ENCODE results near the gene TRDN.
"Not testable (repeated sequence)": the region's sequence is repeated elsewhere in the genome, so short reads cannot be mapped to it uniquely, and the experiment has no call there.

The TRDN gene

DNA sequence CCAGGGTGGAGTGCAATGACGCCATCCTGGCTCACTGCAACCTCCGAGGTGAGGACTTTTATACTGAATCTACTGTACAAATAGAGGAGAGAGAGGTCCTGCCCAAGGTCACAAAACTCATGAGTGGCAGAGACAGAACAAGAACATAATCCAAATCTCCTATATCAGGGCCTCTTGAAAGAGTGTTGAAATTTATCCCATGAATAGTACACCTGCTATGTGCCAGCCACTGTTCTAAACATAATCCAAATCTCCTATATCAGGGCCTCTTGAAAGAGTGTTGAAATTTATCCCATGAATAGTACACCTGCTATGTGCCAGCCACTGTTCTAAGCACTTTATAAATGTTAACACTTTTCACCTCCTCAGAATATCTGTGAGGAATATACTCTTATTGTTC lies 409.0 kb downstream of the TRDN start:
- not testable (repeated sequence) for H3K9me3 Mint-ChIP-seq; H3K36me3 Mint-ChIP-seq; H3K27ac Mint-ChIP-seq; H3K4me1 Mint-ChIP-seq; DNase-seq; ATAC-seq (replicated peaks); H3K4me3 Mint-ChIP-seq; H3K27me3 Mint-ChIP-seq

- H3K4me3 Mint-ChIP-seq: no peak overlapping the region
- H3K9me3 Mint-ChIP-seq: no peaks in the 10 kb centered on the region
- ATAC-seq (replicated peaks): no peak
- DNase-seq: no peak
- no peaks in the 10 kb centered on the region for H3K4me1 Mint-ChIP-seq
- no peak overlapping the region for H3K27ac Mint-ChIP-seq
- H3K36me3 Mint-ChIP-seq: no peaks in the 10 kb centered on the region
- H3K27me3 Mint-ChIP-seq: no peaks in the 10 kb centered on the region
Observed at GRCh38 chr6:123226398-123226797, 410.4 kb downstream of the TRDN start.

- Mint-ChIP-seq H3K4me1 (no peaks in the 10 kb centered on the region), H3K36me3 (no peaks in the 10 kb centered on the region), H3K27me3 (no peaks in the 10 kb centered on the region), H3K27ac (no peak overlapping the region), H3K9me3 (no peaks in the 10 kb centered on the region), H3K4me3 (no peak overlapping the region)
- ATAC-seq (replicated peaks) (no peak), DNase-seq (no peak)
Observed at GRCh38 chr6:123224077-123224476, 412.7 kb downstream of the TRDN start.

DNA sequence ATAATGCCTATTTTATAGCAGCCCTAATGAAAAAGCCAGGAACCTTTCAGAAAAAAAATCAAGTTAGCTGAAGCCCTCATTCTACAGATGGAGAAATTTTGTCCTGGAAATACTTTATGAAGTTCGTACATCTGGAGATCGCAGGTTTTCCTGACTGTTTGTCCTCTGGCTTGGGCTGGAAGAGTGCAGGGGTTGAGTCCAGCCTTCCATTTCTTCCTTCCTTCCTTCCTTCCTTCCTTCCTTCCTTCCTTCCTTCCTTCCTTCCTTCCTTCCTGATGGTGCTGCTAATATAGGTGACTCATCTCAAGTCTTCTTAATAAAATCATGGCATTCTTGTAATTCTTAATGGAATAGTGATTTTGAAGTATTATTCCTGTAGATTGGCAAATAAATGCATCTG lies 413.3 kb downstream of the TRDN start:
- Mint-ChIP-seq H3K4me1 (no peaks in the 10 kb centered on the region), H3K36me3 (no peaks in the 10 kb centered on the region), H3K4me3 (no peak overlapping the region), H3K9me3 (no peaks in the 10 kb centered on the region), H3K27me3 (no peaks in the 10 kb centered on the region), H3K27ac (no peak overlapping the region)
- ATAC-seq (replicated peaks) (no peak), DNase-seq (no peak)

DNA sequence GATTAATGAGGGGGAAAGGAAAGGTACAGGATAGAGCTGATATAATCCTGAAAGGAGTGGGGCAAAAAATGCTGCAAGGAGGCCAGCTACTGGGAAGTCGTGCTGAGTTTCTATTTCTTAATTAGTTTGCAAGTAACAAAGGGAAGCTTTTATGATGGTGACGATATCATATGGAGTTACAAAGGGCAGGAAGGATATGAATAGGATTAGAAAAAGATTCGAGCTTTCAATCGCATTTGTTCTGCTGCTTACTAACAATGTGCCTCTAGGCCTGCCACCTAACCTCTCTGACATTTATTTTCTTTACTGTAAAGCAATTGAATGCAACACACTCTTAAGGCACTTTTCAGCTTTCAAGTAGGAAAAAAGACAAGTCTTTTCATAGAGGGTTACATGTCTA lies 421.5 kb downstream of the TRDN start:
- Mint-ChIP-seq H3K4me1 (no peaks in the 10 kb centered on the region), H3K4me3 (no peak overlapping the region), H3K36me3 (no peaks in the 10 kb centered on the region), H3K27ac (no peak overlapping the region), H3K9me3 (no peaks in the 10 kb centered on the region), H3K27me3 (no peaks in the 10 kb centered on the region)
- ATAC-seq (replicated peaks) (no peak), DNase-seq (no peak)

GRCh38 chr6:123214433-123214832 lies 422.3 kb downstream of the TRDN start:
- H3K4me3 Mint-ChIP-seq: no peak overlapping the region
- no peak overlapping the region for H3K27ac Mint-ChIP-seq
- H3K27me3 Mint-ChIP-seq: no peaks in the 10 kb centered on the region
- no peak for DNase-seq
- H3K4me1 Mint-ChIP-seq: no peaks in the 10 kb centered on the region
- no peaks in the 10 kb centered on the region for H3K9me3 Mint-ChIP-seq
- no peak for ATAC-seq (replicated peaks)
- H3K36me3 Mint-ChIP-seq: no peaks in the 10 kb centered on the region

DNA sequence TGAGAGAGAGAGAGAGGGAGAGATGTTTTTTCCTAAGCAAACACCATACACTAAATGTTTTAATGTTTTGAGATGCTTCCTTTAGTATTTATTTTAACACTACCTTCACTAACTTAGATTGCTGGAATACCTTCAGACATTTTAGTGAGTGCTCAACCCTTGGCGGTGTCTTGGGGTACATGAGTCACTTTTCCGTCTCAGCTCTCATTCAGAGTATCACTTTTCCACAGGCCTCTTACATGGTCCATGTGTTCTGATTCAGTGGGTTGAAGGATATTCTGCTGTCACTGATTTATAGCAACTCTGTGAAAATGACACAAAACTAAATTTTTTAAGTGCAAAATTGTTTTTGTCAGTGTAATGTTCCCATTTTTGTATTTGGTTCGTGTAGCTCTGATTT lies 422.8 kb downstream of the TRDN start:
- no peaks in the 10 kb centered on the region for H3K9me3 Mint-ChIP-seq
- no peaks in the 10 kb centered on the region for H3K27me3 Mint-ChIP-seq
- H3K27ac Mint-ChIP-seq: no peak overlapping the region
- DNase-seq (no peak), ATAC-seq (replicated peaks) (no peak)
- no peaks in the 10 kb centered on the region for H3K36me3 Mint-ChIP-seq
- H3K4me3 Mint-ChIP-seq: no peak overlapping the region
- H3K4me1 Mint-ChIP-seq: no peaks in the 10 kb centered on the region

- Mint-ChIP-seq H3K4me3 (no peak overlapping the region), H3K27me3 (no peaks in the 10 kb centered on the region), H3K27ac (no peak overlapping the region), H3K36me3 (no peaks in the 10 kb centered on the region), H3K4me1 (no peaks in the 10 kb centered on the region), H3K9me3 (no peaks in the 10 kb centered on the region)
- DNase-seq: no peak
- ATAC-seq (replicated peaks): no peak
Observed at GRCh38 chr6:123211777-123212545, 424.8 kb downstream of the TRDN start.

DNA sequence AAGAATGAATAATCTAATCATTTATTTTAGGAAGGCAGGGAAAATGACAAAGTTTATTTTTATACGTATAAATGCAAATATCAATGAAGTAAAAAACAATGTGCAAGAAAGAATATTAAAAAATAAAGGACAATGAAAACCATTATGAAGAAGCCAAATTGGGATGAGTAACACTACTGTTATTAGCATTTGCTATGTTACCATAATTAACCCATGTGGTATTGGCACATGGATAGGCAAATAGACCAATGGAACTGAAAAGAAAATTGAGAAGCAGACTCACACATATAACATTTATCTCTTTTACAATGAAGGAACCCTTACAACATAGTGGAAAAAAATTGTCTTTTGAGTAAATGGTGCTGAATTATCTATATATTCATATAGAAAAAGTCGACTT lies 426.1 kb downstream of the TRDN start:
- Mint-ChIP-seq H3K4me3 (no peak overlapping the region), H3K4me1 (no peaks in the 10 kb centered on the region), H3K9me3 (no peaks in the 10 kb centered on the region), H3K27me3 (no peaks in the 10 kb centered on the region), H3K27ac (no peak overlapping the region), H3K36me3 (no peaks in the 10 kb centered on the region)
- DNase-seq (no peak), ATAC-seq (replicated peaks) (no peak)

DNA sequence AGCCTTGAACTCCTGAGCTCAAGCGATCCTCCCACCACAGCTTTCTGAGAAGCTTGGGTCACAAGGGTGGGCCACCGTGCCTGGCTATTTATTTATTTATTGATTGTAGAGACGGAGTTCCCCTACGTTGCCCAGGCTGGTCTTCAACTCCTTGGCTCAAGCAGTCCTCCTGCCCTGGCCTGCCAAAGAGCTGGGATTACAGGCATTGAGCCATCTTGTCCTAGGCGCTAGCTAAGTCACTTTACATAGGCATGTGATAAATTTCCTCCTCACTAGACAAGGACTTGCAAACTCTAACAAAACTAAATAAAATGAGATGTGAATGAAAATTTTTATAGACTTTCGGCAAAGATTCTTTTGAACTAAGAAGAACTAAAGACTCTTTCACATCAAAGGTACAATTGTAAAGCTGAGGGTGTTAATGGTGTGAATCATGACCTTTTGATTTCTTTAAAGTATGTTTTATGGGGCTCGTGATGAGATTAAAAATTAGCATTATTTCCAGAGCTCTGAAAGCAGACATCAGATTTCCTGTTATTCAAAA lies 428.7 kb downstream of the TRDN start:
- H3K27ac Mint-ChIP-seq: no peak overlapping the region
- H3K27me3 Mint-ChIP-seq: no peaks in the 10 kb centered on the region
- no peaks in the 10 kb centered on the region for H3K4me1 Mint-ChIP-seq
- no peak overlapping the region for H3K4me3 Mint-ChIP-seq
- no peak for ATAC-seq (replicated peaks)
- no peaks in the 10 kb centered on the region for H3K36me3 Mint-ChIP-seq
- H3K9me3 Mint-ChIP-seq: peaks cover 0 to under 1% of the 10 kb centered on the region in 2 donors
- no peak for DNase-seq

- ATAC-seq (replicated peaks) (no peak), DNase-seq (no peak)
- H3K4me1 Mint-ChIP-seq: no peaks in the 10 kb centered on the region
- no peaks in the 10 kb centered on the region for H3K27me3 Mint-ChIP-seq
- H3K27ac Mint-ChIP-seq: no peak overlapping the region
- no peaks in the 10 kb centered on the region for H3K36me3 Mint-ChIP-seq
- no peak overlapping the region for H3K4me3 Mint-ChIP-seq
- peaks cover 6 to 13% of the 10 kb centered on the region in 2 donors for H3K9me3 Mint-ChIP-seq
Observed at GRCh38 chr6:123203928-123204327, 432.8 kb downstream of the TRDN start.

GRCh38 chr6:123201869-123202372 lies 434.8 kb downstream of the TRDN start:
- Mint-ChIP-seq H3K27ac (no peak overlapping the region), H3K36me3 (no peaks in the 10 kb centered on the region), H3K4me1 (no peaks in the 10 kb centered on the region), H3K9me3 (peaks cover 6 to 16% of the 10 kb centered on the region in 2 donors), H3K27me3 (no peaks in the 10 kb centered on the region), H3K4me3 (no peak overlapping the region)
- no peak for DNase-seq
- ATAC-seq (replicated peaks): no peak

DNA sequence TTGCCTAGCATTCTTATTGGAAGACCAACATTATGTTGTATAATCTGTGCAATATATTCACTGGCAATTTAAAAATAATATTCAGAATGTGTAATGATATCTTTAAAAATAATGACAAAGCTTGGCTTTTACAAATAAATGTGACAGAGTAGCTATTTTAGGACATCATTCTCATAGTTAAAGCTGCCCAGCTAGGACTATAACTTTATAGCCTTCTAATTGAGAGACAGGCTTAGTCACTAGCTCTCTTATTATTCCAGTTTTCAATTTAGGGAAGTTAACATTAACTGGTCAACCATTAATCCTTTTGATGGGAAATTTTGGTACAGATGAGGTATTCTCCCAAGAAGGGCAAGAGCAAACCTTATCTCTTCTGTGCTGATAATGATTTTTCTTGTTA lies 443.5 kb downstream of the TRDN start:
- Mint-ChIP-seq H3K27me3 (no peaks in the 10 kb centered on the region), H3K36me3 (no peaks in the 10 kb centered on the region), H3K4me3 (no peak overlapping the region), H3K9me3 (peaks cover 0 to 3% of the 10 kb centered on the region in 2 donors), H3K27ac (no peak overlapping the region), H3K4me1 (no peaks in the 10 kb centered on the region)
- DNase-seq (no peak), ATAC-seq (replicated peaks) (no peak)

DNA sequence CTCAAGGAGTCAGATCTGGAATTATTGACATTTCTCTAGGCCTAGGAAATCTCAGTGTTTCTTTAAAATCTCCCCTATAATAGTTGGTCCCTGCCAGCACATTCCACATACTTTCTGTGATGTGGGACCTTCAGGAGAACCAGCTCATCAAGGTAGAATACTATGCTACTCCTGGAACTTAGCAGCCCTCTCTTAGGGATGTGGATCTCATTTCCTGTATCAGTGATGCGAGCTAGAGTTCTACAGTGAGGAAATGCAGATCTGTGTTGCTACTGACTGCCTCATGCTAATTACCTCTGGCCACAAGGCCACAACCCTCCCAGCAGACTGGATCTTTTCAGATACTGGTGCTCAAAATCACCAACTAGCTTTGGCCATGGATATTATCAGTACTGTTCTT lies 446.9 kb downstream of the TRDN start:
- ATAC-seq (replicated peaks) (no peak), DNase-seq (no peak)
- Mint-ChIP-seq H3K27ac (no peak overlapping the region), H3K4me1 (no peaks in the 10 kb centered on the region), H3K27me3 (no peaks in the 10 kb centered on the region), H3K9me3 (peaks cover 4 to 10% of the 10 kb centered on the region in 2 donors), H3K36me3 (no peaks in the 10 kb centered on the region), H3K4me3 (no peak overlapping the region)

DNA sequence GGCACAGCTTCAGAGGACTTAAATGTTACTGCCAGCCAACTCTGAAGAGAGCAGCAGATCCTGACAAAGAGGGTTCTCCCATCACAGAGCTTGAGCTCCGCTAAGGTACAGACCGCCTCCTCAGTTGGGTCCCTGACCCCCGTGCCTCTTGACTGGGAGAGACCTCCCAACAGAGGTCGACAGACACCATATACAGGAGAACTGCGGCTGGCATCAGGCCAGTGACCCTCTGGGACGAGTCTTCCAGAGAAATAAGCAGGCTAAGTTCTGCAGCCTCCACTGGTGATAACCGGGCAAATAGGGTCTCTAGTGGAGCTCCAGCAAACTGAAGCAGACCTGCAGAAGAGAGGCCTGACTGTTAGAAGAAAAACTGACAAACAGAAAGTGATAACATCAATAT lies 453.8 kb downstream of the TRDN start:
- no peak overlapping the region for H3K27ac Mint-ChIP-seq
- no peak overlapping the region for H3K4me3 Mint-ChIP-seq
- H3K27me3 Mint-ChIP-seq: no peaks in the 10 kb centered on the region
- ATAC-seq (replicated peaks) (no peak), DNase-seq (no peak)
- H3K9me3 Mint-ChIP-seq: peaks cover 11% of the 10 kb centered on the region in 2 donors
- no peaks in the 10 kb centered on the region for H3K4me1 Mint-ChIP-seq
- no peaks in the 10 kb centered on the region for H3K36me3 Mint-ChIP-seq
